Hepatocyte (in vitro differentiated cells): Measurements from ENCODE around the gene MAGI1. TPM values are rescaled to one million over a fixed set of nuclear protein-coding genes. Genes with fewer than 3 reads are reported as not detected.

ENCODE experiments used
- DNase-seq: peaks from one replicate; pipeline ENCODE4 v3.0.0-alpha.2; 2016; ENCODE audit warnings: low spot score
- H2AFZ ChIP-seq: fragments of 200-600 bp; sonication (generic); 2 replicates; pipeline ENCODE4 v1.6.0; 2016; ENCODE audit warnings: antibody characterized with exemption, mild to moderate bottlenecking
- H3K27ac ChIP-seq: fragments of 200-600 bp; sonication (generic); 2 replicates; pipeline ENCODE4 v1.5.1; 2016; ENCODE audit warnings: mild to moderate bottlenecking
- H3K27me3 ChIP-seq: fragments of 200-600 bp; sonication (generic); 2 replicates; pipeline ENCODE4 v1.6.1; 2016
- H3K36me3 ChIP-seq: fragments of 200-600 bp; sonication (generic); replicated peaks from 2 replicates; pipeline ENCODE4 v1.5.1; 2016; ENCODE audit warnings: low read depth; ENCODE audit not compliant: insufficient read depth
- H3K4me1 ChIP-seq: fragments of 200-600 bp; sonication (generic); 2 replicates; pipeline ENCODE4 v1.5.1; 2016; ENCODE audit warnings: mild to moderate bottlenecking, moderate library complexity; ENCODE audit not compliant: insufficient read depth
- H3K4me2 ChIP-seq: fragments of 200-600 bp; sonication (generic); 2 replicates; pipeline ENCODE4 v1.6.0; 2016
- H3K4me3 ChIP-seq: fragments of 200-600 bp; sonication (generic); 2 replicates; pipeline ENCODE4 v1.5.1; 2016; ENCODE audit warnings: mild to moderate bottlenecking
- H3K79me2 ChIP-seq: fragments of 200-600 bp; sonication (generic); 2 replicates; pipeline ENCODE4 v1.6.0; 2017; ENCODE audit warnings: mild to moderate bottlenecking
- H3K9me2 ChIP-seq: fragments of 200-600 bp; sonication (generic); replicated peaks from 2 replicates; pipeline ENCODE4 v1.6.0; 2017; ENCODE audit warnings: mild to moderate bottlenecking; ENCODE audit not compliant: insufficient read depth
- H3K9me3 ChIP-seq: fragments of 200-600 bp; sonication (generic); 2 replicates; pipeline ENCODE4 v1.5.1; 2016; ENCODE audit warnings: low read depth, mild to moderate bottlenecking
- H4K20me1 ChIP-seq: fragments of 200-600 bp; sonication (generic); 2 replicates; pipeline ENCODE4 v1.6.0; 2016; ENCODE audit warnings: mild to moderate bottlenecking; ENCODE audit not compliant: insufficient read depth, poor library complexity, severe bottlenecking
- CTCF ChIP-seq: fragments of 200-600 bp; sonication (generic); IDR thresholded peaks from 2 replicates; pipeline ENCODE4 v1.5.1; 2016; ENCODE audit warnings: antibody characterized with exemption, mild to moderate bottlenecking; ENCODE audit not compliant: poor library complexity
- EZH2 ChIP-seq: fragments of 200-600 bp; sonication (generic); IDR thresholded peaks from 2 replicates; pipeline ENCODE4 v1.6.1; 2016; ENCODE audit warnings: antibody characterized with exemption, mild to moderate bottlenecking, borderline replicate concordance
- EZH2phosphoT487 ChIP-seq: fragments of 200-600 bp; sonication (generic); IDR thresholded peaks from one replicate; pipeline ENCODE4 v1.6.1; 2018; ENCODE audit warnings: antibody characterized with exemption, mild to moderate bottlenecking, low read depth, moderate library complexity; ENCODE audit not compliant: unreplicated experiment, severe bottlenecking
- WGBS: methylation state at CpG from one replicate; pipeline ENCODE4 v1.1.6; 2016; ENCODE audit warnings: low lambda C conversion rate; ENCODE audit errors: missing lambda C conversion rate; 5-methylcytosine and 5-hydroxymethylcytosine counted together
- polyA plus RNA-seq: library from polyadenylated mRNA; unstranded; fragments of >200 nt; fragmentation: Nextera tagmentation; extraction: Ambion mirVana; gene quantifications from 2 replicates; pipeline ENCODE4 v1.2.1, GENCODE V29; 2016
- total RNA-seq: library from RNA; depleted of rRNA; stranded (reverse); fragments of >200 nt; gene quantifications from 2 replicates; pipeline ENCODE4 v1.2.3, GENCODE V29; 2014

Gene MAGI1
- total and polyA plus RNA-seq, 2 experiments from 2014 or later = 26.2 to 43.5 TPM

- Histone ChIP-seq H3K27me3 (no peaks in the 10 kb centered on the region), H3K9me2 (no peaks in the 10 kb centered on the region), H4K20me1 (no peaks in the 10 kb centered on the region), H3K4me2 (no peak overlapping the region), H3K27ac (no peak overlapping the region), H3K36me3 (no peaks in the 10 kb centered on the region), H3K4me3 (no peak overlapping the region), H2AFZ (no peak overlapping the region), H3K79me2 (peaks cover 55% of the 10 kb centered on the region), H3K4me1 (no peaks in the 10 kb centered on the region), H3K9me3 (no peaks in the 10 kb centered on the region)
- DNase-seq = no peak
- TF ChIP-seq CTCF = no peak
- no peak for TF ChIP-seq EZH2phosphoT487
- TF ChIP-seq EZH2 = no peak
- WGBS = 96% methylated on average over 3 of the region's 3 CpGs
These were observed 447.4 kb downstream of the MAGI1 start for GRCh38 chr3:65591313-65591712.

- TF ChIP-seq CTCF = no peak
- Histone ChIP-seq H3K79me2 (peaks cover 54% of the 10 kb centered on the region), H3K27ac (no peak overlapping the region)
These were observed 449.8 kb downstream of the MAGI1 start for GRCh38 chr3:65588884-65589283.

GRCh38 chr3:65587650-65588439 lies 450.9 kb downstream of the MAGI1 start:
- no peak overlapping the region for H3K27ac ChIP-seq
- no peak for TF ChIP-seq EZH2
- TF ChIP-seq CTCF = no peak
- no peak for TF ChIP-seq EZH2phosphoT487
- WGBS = 86% methylated on average over 12 of the region's 12 CpGs
- no peaks in the 10 kb centered on the region for H4K20me1 ChIP-seq
- H2AFZ ChIP-seq = no peak overlapping the region
- H3K36me3 ChIP-seq = no peaks in the 10 kb centered on the region
- H3K4me3 ChIP-seq = no peak overlapping the region
- no peak overlapping the region for H3K4me2 ChIP-seq
- H3K9me2 ChIP-seq = no peaks in the 10 kb centered on the region
- no peaks in the 10 kb centered on the region for H3K4me1 ChIP-seq
- no peak for DNase-seq
- no peaks in the 10 kb centered on the region for H3K27me3 ChIP-seq
- peaks cover 54% of the 10 kb centered on the region for H3K79me2 ChIP-seq
- no peaks in the 10 kb centered on the region for H3K9me3 ChIP-seq

More at GRCh38 chr3:65588884-65589283, 449.8 kb downstream of the MAGI1 start:
- no peaks in the 10 kb centered on the region for H3K36me3 ChIP-seq
- no peaks in the 10 kb centered on the region for H3K4me1 ChIP-seq
- H4K20me1 ChIP-seq = no peaks in the 10 kb centered on the region
- WGBS = 94% methylated on average over 3 of the region's 3 CpGs
- DNase-seq = no peak
- H3K9me3 ChIP-seq = no peaks in the 10 kb centered on the region
- no peaks in the 10 kb centered on the region for H3K9me2 ChIP-seq
- no peaks in the 10 kb centered on the region for H3K27me3 ChIP-seq
- H3K4me3 ChIP-seq = no peak overlapping the region
- H3K4me2 ChIP-seq = no peak overlapping the region
- no peak overlapping the region for H2AFZ ChIP-seq
